IMR-90 (cell line): ENCODE results near the gene CCT3. TPM values are rescaled to one million over a fixed set of nuclear protein-coding genes. Genes with fewer than 3 reads are reported as not detected.

Experiments used
- ATAC-seq: fragments of 200-7000 bp; cut with Tn5 transposase; 2 replicates; pipeline ENCODE4 v1.9.1; 2020; ENCODE audit warnings: low read depth, mild to moderate bottlenecking, moderate library complexity
- BruUV-seq: library from RNA; stranded (reverse); fragments of 400-500 nt; replicated peaks from 2 replicates; lab custom pipeline; 2021; lab: Mats Ljungman, UMichigan
- CTCF ChIA-PET: fragments of 300-600 bp; formaldehyde crosslinking; extraction: SDS; loops from one replicate; lab custom pipeline; 2021; ENCODE audit warnings: antibody characterized with exemption; lab: Yijun Ruan, JAX
- POLR2A ChIA-PET: fragments of 300-600 bp; sonication (Branson Sonifier 250); formaldehyde crosslinking; loops from one replicate; lab custom pipeline; 2022; ENCODE audit warnings: antibody characterized with exemption; ENCODE audit not compliant: unreplicated experiment; lab: Charles Lee
- DNase-seq: peaks from one replicate; pipeline ENCODE4 v3.0.0; 2013
- H2AFZ ChIP-seq: replicated peaks from 2 replicates; pipeline ENCODE3; 2013; ENCODE audit warnings: low read length, mild to moderate bottlenecking; ENCODE audit not compliant: poor library complexity
- H2AK5ac ChIP-seq: 2 replicates; pipeline ENCODE4 v1.6.1; 2013; ENCODE audit warnings: low read depth, low read length, inconsistent platforms
- H2AK9ac ChIP-seq: replicated peaks from 2 replicates; pipeline ENCODE3; 2013; ENCODE audit warnings: mild to moderate bottlenecking, low read depth, low read length, moderate library complexity; ENCODE audit not compliant: poor library complexity
- H2BK120ac ChIP-seq: 2 replicates; pipeline ENCODE4 v1.6.1; 2013; ENCODE audit warnings: low read depth, low read length, inconsistent platforms
- H2BK15ac ChIP-seq: 3 replicates; pipeline ENCODE4 v1.6.1; 2013; ENCODE audit warnings: low read depth, low read length, inconsistent platforms
- H2BK20ac ChIP-seq: 2 replicates; pipeline ENCODE4 v1.6.1; 2013; ENCODE audit warnings: low read depth, mild to moderate bottlenecking, inconsistent platforms, low read length, moderate library complexity
- H2BK5ac ChIP-seq: 2 replicates; pipeline ENCODE4 v1.6.1; 2013; ENCODE audit warnings: mild to moderate bottlenecking, low read depth, low read length, inconsistent platforms; ENCODE audit not compliant: poor library complexity, severe bottlenecking
- H3K14ac ChIP-seq: replicated peaks from 2 replicates; pipeline ENCODE4 v1.6.1; 2013; ENCODE audit warnings: low read depth, low read length, inconsistent platforms
- H3K18ac ChIP-seq: 2 replicates; pipeline ENCODE4 v1.6.1; 2013; ENCODE audit warnings: low read depth, low read length, control low read depth
- H3K23ac ChIP-seq: 2 replicates; pipeline ENCODE4 v1.6.1; 2013; ENCODE audit warnings: low read depth, low read length, inconsistent platforms
- H3K27ac ChIP-seq: 2 replicates; pipeline ENCODE4 v1.5.1; 2013; ENCODE audit warnings: mild to moderate bottlenecking, control low read depth, low read length; ENCODE audit not compliant: insufficient read depth
- H3K27me3 ChIP-seq: 2 replicates; pipeline ENCODE4 v1.6.1; 2013; ENCODE audit warnings: low read length; ENCODE audit not compliant: control insufficient read depth, insufficient read depth
- H3K36me3 ChIP-seq: 2 replicates; pipeline ENCODE4 v1.6.1; 2013; ENCODE audit warnings: low read length, mixed read lengths; ENCODE audit not compliant: control insufficient read depth, insufficient read depth
- H3K4ac ChIP-seq: 2 replicates; pipeline ENCODE4 v1.6.1; 2013; ENCODE audit warnings: low read depth, low read length, inconsistent platforms
- H3K4me1 ChIP-seq: 2 replicates; pipeline ENCODE4 v1.6.1; 2013; ENCODE audit warnings: low read length, mixed read lengths; ENCODE audit not compliant: control insufficient read depth, insufficient read depth
- H3K4me2 ChIP-seq: 2 replicates; pipeline ENCODE4 v1.6.1; 2013; ENCODE audit warnings: low read depth, mild to moderate bottlenecking, control low read depth, low read length, moderate library complexity
- H3K4me3 ChIP-seq: 2 replicates; pipeline ENCODE4 v1.5.1; 2013; ENCODE audit warnings: low read depth, mild to moderate bottlenecking, control low read depth, low read length, moderate library complexity; ENCODE audit not compliant: insufficient read depth
- H3K56ac ChIP-seq: 2 replicates; pipeline ENCODE4 v1.6.1; 2013; ENCODE audit warnings: low read length, inconsistent platforms; ENCODE audit not compliant: insufficient read depth; ENCODE audit errors: extremely low read depth
- H3K79me1 ChIP-seq, 2 experiments: 2 replicates each; pipeline ENCODE4 v1.6.1; 2013; ENCODE audit warnings: low read length in 2 of 2, inconsistent platforms in 1 of 2, low read depth in 1 of 2
- H3K9ac ChIP-seq: 2 replicates; pipeline ENCODE4 v1.6.1; 2013; ENCODE audit warnings: low read depth, low read length, control low read depth
- H3K9me1 ChIP-seq: 2 replicates; pipeline ENCODE4 v1.6.1; 2013; ENCODE audit warnings: low read length, inconsistent platforms; ENCODE audit not compliant: insufficient read depth
- H3K9me3 ChIP-seq: 2 replicates; pipeline ENCODE4 v1.6.1; 2013; ENCODE audit warnings: low read length; ENCODE audit not compliant: control insufficient read depth, insufficient read depth
- H4K20me1 ChIP-seq: 2 replicates; pipeline ENCODE4 v1.6.1; 2013; ENCODE audit warnings: low read length, inconsistent platforms; ENCODE audit not compliant: insufficient read depth
- H4K5ac ChIP-seq: 2 replicates; pipeline ENCODE4 v1.6.1; 2013; ENCODE audit warnings: mild to moderate bottlenecking, low read depth, low read length, control low read depth
- H4K8ac ChIP-seq, 2 experiments: 2 replicates each; pipeline ENCODE4 v1.6.1; 2013; ENCODE audit warnings: low read depth in 2 of 2, low read length in 2 of 2, control low read depth in 1 of 2, inconsistent platforms in 1 of 2
- H4K91ac ChIP-seq: 2 replicates; pipeline ENCODE4 v1.6.1; 2013; ENCODE audit warnings: low read depth, low read length, inconsistent platforms; ENCODE audit not compliant: insufficient read depth
- WGBS, 2 experiments: methylation state at CpG; one replicate each; pipeline versions ENCODE4 v1.1.5 to v1.1.7; 2013; ENCODE audit warnings: missing lambda C conversion rate in 2 of 2; ENCODE audit not compliant: insufficient read length in 1 of 2; ENCODE audit errors: extremely low coverage in 2 of 2; 5-methylcytosine and 5-hydroxymethylcytosine counted together
- dilution Hi-C: fragments of 300-500 bp; cut with HindIII; formaldehyde crosslinking; loops from one replicate; pipeline ENCODE4 v1.14.3; 2018; ENCODE audit warnings: low sequenced_read_pairs; ENCODE audit not compliant: unreplicated experiment
- in situ Hi-C: fragments of 300-500 bp; cut with MboI; formaldehyde crosslinking; loops from 3 replicates; pipeline ENCODE4 v1.14.3; 2019; ENCODE audit warnings: low sequenced_read_pairs, inconsistent platforms, mixed read lengths
- intact Hi-C: fragments of 100-400 bp; cut with micrococcal nuclease; formaldehyde crosslinking; loops from 2 replicates; pipeline ENCODE4 v1.10.0; 2022
- polyA plus RNA-seq, 3 experiments: library from polyadenylated mRNA; depleted of rRNA; stranded (reverse); fragments of >200 nt; gene quantifications; 2 replicates each; pipeline ENCODE4 v1.2.3, GENCODE V29; 2012; ENCODE audit warnings: low replicate concordance in 1 of 3
- total RNA-seq: library from RNA; depleted of rRNA; stranded (reverse); fragments of >200 nt; gene quantifications from 2 replicates; pipeline ENCODE4 v1.2.3, GENCODE V29; 2012
- TF ChIP-seq, protein P1 (sequence below): fragments of 150-350 bp; IDR thresholded peaks from 2 replicates; pipeline ENCODE4 v1.6.1; 2017; ENCODE audit warnings: mild to moderate bottlenecking, antibody characterized with exemption, low read length, low read depth

Gene CCT3
- total and polyA plus RNA-seq, 2 of the 4 experiments (the other 2 are of a cell fraction) = 313 to 595 TPM

DNA sequence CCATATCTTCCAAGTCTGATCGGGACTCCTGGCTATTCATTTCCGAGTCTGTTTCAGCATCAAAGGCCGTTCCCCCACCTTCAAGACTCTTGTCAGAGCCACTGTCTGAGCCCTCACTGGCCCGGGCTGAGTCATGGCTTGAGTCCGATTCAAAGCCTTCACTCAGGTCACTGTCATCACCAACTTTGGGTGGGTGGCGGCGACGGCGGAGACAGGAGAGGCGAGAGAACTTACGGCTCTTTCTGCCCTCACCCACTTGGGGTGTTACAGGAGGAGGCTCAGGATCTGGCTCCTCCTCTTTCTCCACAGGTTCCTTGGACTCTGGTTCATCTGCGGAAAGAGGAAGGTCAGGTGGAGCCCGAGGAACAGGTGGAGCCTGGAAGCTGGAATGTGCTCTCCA lies 72.0 kb downstream of the CCT3 start:
- no peak overlapping the region for H3K18ac ChIP-seq
- ATAC-seq (no peak), DNase-seq (no peak)
- peaks cover 19% of the 10 kb centered on the region for H3K9me1 ChIP-seq
- no peak overlapping the region for H3K23ac ChIP-seq
- H3K4me1 ChIP-seq = peaks cover 10% of the 10 kb centered on the region
- H3K56ac ChIP-seq = no peak overlapping the region
- intact Hi-C loops = loop anchor here (5.0 kb wide), 1 partner anchor 51 kb away; no protein-coding TSS in a partner anchor
- H3K27ac ChIP-seq = no peak overlapping the region
- no peaks in the 10 kb centered on the region for H3K9me3 ChIP-seq
- no peak overlapping the region for H3K14ac ChIP-seq
- no peak overlapping the region for H4K91ac ChIP-seq
- no peak overlapping the region for H2AK9ac ChIP-seq
- dilution Hi-C loops = no loop called here
- no TSS peak for BruUV-seq
- H3K9ac ChIP-seq = no peak overlapping the region
- ChIA-PET POLR2A (no interaction called here), CTCF (no interaction called here)
- no peak overlapping the region for H4K5ac ChIP-seq
- H2BK20ac ChIP-seq = no peak overlapping the region
- 100% methylated on average over 2 of the region's 13 CpGs; no CpG with 5 or more reads in 1 of the 2 experiments for WGBS, 2 experiments
- TF ChIP-seq, protein P1, sequence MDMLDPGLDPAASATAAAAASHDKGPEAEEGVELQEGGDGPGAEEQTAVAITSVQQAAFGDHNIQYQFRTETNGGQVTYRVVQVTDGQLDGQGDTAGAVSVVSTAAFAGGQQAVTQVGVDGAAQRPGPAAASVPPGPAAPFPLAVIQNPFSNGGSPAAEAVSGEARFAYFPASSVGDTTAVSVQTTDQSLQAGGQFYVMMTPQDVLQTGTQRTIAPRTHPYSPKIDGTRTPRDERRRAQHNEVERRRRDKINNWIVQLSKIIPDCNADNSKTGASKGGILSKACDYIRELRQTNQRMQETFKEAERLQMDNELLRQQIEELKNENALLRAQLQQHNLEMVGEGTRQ = no peak
- H3K79me1 ChIP-seq = peaks cover 13 to 53% of the 10 kb centered on the region in 2 experiments
- H4K20me1 ChIP-seq = peaks cover 32% of the 10 kb centered on the region
- H2BK15ac ChIP-seq = no peak overlapping the region
- H3K4ac ChIP-seq = no peak overlapping the region
- H3K27me3 ChIP-seq = no peaks in the 10 kb centered on the region
- peaks cover 63% of the 10 kb centered on the region for H3K36me3 ChIP-seq
- H2AFZ ChIP-seq = no peak overlapping the region
- H3K4me2 ChIP-seq = no peak overlapping the region
- H2BK5ac ChIP-seq = no peak overlapping the region
- H2BK120ac ChIP-seq = no peak overlapping the region
- in situ Hi-C loops = no loop called here
- no peak overlapping the region for H4K8ac ChIP-seq
- no peak overlapping the region for H2AK5ac ChIP-seq
- H3K4me3 ChIP-seq = no peak overlapping the region
